Measurements from ENCODE around the gene ATOH8.

The ATOH8 gene

DNA sequence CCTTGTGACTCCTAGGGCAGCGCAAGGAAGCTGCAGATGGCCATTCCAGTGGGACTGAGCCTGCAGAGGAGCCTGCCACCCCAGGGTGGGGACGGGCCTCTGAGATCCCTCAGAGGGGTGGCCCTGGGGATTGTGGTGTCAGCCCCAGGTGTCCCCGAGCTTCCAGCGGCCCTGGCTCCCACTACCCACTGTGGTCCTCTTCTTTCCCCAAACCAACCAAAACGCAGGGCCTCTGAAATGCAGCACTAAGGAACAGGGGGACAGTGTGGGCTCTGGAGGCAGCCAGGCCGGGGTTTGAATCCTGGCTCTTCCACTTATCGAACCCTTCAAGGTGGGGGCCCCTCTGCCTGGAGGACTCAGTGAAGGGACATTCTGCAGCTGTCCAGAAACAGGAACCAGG lies 32.7 kb downstream of the ATOH8 start:
- DNase-seq (ENCODE audit: low read depth in 2 of 2), result no peak

DNA sequence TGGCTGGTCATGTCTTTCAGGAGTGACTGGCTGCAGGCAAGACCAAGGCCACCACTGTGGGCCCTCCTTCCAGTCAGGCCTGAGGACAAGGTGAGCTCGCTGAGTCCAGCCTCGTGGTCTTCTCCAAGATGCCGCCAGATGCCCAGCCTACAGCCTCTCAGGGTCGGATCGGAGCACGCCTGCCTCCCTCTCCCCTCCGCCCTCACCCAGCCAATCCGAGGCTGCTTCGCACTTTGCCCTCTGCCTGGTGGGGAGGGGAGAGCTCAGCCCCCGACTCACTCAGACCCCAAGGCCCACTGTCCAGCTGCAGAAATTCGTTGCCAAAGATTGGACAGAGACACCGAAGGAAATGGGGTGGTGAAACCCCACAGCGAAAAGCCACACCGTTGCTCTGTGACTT lies 33.1 kb downstream of the ATOH8 start:
- DNase-seq (ENCODE audit: low read depth in 2 of 2), result no peak

- DNase-seq (ENCODE audit: low read depth in 2 of 2), result no peak
Observed at GRCh38 chr2:85787282-85787980, 33.6 kb downstream of the ATOH8 start.

DNA sequence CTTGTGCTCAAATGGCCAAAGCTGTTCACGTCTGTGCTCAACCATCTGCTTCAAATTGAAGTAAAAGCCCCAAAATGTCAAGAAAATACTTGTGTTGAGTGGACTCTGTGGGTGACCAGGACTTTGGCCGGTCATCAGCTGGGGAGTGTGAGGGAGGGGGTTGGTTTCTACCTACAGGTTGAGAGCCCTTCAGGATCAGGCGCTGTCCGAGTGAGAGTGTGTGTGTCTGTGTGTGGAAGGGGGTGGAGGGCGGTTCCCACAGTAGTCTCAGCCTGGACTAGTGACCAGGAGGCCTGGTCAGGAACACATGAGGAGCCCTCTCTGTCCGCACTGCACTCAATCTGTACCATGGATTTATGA lies 34.2 kb downstream of the ATOH8 start:
- no peak for DNase-seq (ENCODE audit: low read depth in 2 of 2)

DNA sequence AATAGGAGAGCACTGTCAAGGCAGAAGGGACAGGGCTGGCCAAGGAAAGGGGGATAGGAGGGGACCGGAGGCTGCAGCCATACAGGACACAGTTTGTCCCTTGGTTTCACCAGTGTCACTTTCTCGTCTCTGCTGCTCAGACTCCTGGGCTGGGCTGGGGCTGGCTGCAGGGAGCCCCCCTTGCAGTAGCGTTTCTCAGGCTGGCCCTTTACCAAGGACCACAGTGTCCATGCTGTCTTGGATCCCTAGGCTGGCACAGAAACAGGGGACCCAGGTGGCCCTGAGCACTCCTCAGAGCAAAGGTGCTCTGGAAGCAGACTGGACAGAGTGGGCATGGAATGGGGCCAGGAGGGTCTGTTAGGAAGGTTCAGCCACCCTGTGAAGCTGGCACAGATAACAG lies 34.8 kb downstream of the ATOH8 start:
- no peak for DNase-seq (ENCODE audit: low read depth in 2 of 2)

- DNase-seq (ENCODE audit: low read depth in 2 of 2), result no peak
Observed at GRCh38 chr2:85789271-85789670, 35.5 kb downstream of the ATOH8 start.

- DNase-seq (ENCODE audit: low read depth in 2 of 2), result no peak
Observed at GRCh38 chr2:85790032-85790431, 36.2 kb downstream of the ATOH8 start.

DNA sequence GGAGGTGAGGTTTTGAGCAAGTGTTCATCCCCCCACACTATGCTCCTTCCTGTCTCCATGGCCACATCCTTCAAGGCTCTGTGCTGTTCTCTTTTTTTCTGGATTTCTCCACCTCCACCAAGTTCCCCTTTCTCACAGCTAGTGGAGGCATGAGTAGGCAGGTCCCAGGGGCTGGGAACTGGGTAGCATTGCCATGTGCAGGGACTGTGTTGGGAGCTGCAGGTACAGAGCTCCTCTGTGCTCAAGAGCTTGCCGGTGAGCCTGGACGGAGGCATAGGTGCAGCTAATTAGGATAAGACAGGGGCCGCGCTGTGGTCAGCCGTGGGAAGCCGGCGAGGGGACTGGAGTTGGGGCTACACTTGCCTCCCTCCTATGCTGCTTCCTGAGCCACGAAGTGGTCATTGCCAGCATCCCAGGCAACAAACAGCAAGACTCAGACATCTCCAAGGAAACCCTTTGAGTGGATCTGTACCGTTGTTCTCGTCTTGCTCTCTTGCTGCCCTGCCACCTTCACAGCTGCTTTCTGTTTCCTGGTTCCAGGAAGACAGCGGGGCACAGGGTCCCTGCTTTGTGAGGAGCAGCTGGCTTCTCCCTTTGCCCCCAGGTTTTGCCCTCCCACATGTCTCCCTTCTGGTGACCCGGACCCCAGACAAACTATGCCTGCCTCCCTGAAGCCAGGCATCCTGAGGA lies 36.9 kb downstream of the ATOH8 start:
- no peak for DNase-seq (ENCODE audit: low read depth in 2 of 2)

DNA sequence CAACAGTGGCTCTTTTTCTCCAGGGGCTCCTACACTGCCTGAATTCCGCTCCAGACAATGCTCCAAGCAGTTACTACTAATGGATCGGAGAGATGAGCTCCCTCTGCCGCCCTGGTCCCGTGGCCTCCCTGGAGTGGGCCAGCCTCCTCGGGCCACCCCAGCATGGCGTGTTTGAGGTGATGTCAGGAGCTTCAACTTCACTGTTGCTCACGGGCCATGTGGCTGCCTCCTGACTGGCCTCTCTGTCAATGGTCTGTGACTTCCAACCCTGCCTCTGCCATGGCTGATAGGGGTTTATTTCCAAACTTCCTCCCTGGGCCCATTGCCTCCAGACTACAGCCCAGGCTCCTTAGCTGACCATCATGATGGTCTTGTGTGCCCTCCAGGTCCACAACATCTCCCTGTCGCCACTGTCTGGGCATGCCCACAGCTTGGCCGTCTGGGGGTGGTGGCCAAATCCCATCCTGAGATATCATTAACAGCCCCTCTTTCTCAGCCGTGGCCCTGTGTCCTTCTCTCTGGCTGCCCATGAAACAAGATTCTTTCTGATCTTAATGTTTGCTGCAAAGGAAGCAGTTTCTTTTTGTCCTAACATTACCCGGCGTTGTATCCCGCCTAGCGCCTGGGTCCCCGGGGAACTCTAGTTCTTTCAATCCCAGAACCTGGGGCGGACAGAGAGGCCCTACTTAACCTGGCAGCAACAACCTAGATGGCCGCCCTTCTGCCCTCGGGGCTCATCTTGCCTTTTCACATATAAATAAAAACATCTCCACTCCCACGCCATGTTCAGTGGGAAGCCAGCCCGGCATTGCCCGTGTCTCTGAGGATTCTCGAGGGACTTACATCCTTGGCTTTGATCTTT lies 38.1 kb downstream of the ATOH8 start:
- no peak for DNase-seq (ENCODE audit: low read depth in 2 of 2)

DNA sequence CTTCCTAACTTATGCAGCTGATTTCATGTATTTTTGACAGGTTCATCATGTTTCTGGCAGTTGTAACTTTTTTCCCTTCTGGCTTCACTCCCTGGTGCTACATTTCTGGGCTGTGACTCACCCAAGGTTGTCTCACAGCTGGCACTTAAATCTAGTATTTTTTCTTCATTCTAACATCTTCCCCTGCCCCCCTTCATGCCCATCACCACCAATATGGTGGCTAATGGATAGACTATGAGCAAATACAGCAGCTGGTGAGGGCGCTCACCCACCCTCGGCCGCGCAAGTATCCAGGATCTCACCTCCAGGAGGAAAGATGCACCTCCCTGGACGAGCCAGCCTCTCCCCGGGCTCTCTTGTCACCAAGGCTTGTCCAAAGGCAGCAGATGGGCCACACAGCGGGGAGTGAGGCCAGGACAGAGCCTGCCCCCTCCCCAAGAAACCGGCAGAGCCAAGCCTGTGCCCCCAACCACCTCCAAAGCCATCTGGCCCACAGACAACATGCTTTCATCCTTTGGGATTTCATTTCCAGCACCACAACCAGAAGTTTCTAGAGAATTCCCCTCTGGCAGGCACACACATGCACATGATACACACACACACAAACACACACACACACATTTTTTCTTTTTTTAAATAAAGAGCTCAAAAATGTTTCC lies 39.1 kb downstream of the ATOH8 start:
- DNase-seq (ENCODE audit: low read depth in 2 of 2), result no peak

DNA sequence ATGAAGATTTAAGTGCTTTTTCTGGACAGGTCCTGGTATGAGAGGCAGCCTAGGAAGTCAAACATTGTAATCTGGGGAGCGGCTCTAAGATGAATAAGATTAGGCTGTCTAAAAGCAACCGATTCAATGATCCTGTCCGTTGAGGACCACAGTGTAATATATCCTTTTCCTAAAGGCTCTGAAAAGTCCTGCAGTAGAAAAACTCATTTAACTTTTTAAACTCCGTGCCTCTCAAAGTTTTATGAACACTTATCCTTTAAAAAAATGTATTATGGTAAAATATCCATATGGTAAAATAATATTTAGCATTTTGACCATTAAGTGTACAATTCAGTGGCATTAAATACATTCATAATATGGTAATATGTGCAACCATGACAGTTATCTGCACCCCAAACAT lies 39.8 kb downstream of the ATOH8 start:
- no peak for DNase-seq (ENCODE audit: low read depth in 2 of 2)

DNA sequence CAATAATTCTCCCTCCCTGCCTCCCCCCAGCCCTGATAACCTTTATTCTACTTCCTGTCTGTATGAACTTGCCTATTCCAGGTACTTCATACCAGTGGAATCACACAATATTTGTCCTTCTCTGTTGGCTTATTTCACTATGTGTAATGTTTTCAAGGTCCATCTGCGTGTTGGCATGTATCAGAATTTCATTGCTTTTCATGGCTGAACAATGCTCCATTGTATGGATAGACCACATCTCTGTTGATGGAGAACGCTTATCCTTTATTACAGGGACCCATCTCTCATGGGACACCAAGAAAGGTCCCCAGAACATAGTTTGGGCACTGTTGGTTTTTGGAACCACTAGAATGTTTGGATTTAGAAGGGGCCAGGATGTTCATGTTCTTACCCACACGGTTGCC lies 40.2 kb downstream of the ATOH8 start:
- no peak for DNase-seq (ENCODE audit: low read depth in 2 of 2)

- DNase-seq (ENCODE audit: low read depth in 2 of 2), result no peak
Observed at GRCh38 chr2:85794491-85795121, 40.8 kb downstream of the ATOH8 start.

GRCh38 chr2:85795331-85796045 lies 41.7 kb downstream of the ATOH8 start:
- no peak for DNase-seq (ENCODE audit: low read depth in 2 of 2)

GRCh38 chr2:85796046-85796340 lies 42.2 kb downstream of the ATOH8 start:
- no peak for DNase-seq (ENCODE audit: low read depth in 2 of 2)

DNA sequence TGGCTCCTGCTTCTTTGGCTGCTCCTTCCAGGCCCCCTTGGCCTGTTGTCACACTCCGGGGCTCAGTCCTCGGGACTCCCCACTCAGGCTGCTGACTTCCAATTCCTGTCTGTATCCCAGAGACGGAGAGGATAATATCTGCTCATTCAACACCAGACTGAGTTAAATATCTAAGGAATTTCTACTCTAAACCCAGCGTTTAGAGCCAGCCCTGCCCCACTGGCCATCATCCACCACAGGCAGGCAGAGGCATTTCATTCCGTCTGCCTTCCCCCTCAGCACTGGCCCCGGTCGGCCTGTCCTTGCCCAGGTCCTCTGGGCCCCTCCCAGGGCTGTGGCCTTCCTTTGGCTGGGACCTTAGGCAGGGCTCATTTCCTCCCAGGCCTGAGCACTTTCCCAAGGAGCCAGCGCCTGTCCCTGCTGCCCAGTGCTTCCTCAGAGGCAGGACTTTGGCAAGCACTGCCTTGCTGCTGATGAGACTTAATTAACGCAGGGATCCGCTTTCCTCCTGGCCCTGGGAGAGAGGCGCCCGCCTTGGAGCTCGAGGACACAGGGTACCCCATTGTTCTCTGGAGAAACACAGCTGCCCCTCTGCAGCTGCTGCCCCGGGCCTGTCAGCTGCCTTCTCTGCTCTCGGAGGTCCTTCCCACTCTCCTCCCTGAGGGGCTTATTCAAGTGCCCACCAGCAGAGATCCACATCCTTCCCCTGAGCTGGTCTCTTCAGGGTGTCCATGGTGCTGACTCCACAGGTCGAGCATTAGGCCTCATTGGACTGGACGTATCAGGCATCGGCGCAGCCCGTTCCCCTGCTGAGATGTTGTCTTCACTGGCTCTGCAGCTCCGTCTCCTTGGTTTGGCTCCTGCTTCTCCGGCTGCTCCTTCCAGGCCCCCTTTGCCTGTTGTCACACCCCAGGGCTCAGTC lies 42.8 kb downstream of the ATOH8 start:
- no peak for DNase-seq (ENCODE audit: low read depth in 2 of 2)

DNA sequence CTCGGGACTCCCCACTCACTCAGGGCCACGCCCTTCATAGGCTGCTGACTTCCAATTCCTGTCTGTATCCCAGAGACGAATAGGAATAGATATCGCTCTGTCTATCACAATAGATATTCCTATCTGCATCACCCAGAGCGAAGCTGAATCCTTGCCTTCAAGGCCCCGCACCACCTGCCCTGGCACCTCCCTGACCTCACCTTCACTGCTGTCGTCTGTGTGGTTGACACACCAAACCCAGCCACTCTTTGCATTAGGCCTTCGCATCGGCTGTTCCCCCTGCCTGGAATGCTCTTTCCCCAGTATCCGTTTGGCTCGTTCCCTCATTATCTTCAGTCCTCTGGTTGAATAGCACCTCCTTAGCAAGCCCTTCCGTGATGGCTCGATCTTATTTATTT lies 43.5 kb downstream of the ATOH8 start:
- DNase-seq (ENCODE audit: low read depth in 2 of 2), result no peak

GRCh38 chr2:85797921-85798320 lies 44.1 kb downstream of the ATOH8 start:
- DNase-seq (ENCODE audit: low read depth in 2 of 2), result no peak

DNA sequence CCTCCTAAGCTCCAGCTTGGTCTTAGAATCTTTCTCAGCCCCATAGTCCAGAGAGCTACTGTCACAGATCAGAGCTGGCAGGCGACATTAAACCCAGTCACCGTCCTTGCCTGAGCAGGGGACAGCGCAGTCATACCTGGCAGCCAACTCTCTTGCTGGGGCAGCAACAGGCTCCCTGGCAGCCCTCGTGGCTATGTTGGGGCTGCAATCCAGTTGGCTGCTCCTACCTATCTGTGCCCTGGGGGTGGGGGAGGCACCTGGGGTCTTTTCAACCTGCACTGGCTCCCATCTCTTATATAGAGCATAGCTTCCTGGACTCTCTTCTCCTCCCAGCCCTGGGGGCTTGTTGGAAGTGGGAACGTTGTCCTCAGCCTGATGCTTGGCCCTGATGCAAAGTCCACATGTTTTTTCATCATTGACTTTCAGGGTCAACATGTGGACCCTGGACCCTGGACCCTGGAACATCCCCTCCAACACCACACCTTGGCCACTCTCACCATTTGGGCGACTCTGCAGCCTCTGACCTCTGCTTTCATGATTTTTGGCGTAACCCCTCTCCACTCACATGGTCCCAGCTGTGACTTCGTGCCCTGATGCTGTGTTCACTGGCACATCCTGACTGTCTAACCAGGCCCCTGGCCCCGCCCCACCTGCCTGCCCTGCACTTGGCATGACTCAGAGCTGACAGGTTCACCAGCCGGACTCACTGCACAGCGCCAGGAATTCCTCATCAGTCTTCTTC lies 45.6 kb downstream of the ATOH8 start:
- DNase-seq (ENCODE audit: low read depth in 2 of 2), result no peak

- no peak for DNase-seq (ENCODE audit: low read depth in 2 of 2)
Observed at GRCh38 chr2:85800586-85800985, 46.8 kb downstream of the ATOH8 start.
